GM19023 (cell line): ENCODE data around the gene SERPINB1.
A peak's percentile ranks its signal among the peaks of the same experiment; 100 is the strongest.

Experiments used
- ATAC-seq: cut with Tn5 transposase; IDR thresholded peaks from one replicate; pipeline ENCODE4 v1.9.1; 2021; ENCODE audit warnings: mild to moderate bottlenecking, moderate library complexity; ENCODE audit not compliant: unreplicated experiment

Gene SERPINB1

DNA sequence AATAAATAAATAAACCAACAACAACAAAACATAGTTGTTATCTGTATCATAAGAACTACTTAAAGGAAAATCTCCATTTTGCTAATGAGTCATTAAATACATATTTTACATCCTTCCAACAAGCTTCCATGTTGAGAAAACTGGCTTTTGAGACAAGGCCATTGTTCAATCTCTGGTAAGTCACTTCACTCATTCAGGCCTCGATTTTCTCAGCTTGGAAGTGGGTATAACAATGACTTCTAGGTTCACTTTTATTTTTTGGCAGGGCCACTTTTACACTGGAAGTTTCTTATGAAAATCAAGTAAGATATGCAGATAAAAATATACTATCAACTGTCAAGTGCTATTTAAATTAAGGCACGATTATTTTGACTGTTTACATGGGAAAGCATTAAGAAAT is 46.5 kb downstream of the SERPINB1 start:
- no peak for ATAC-seq

DNA sequence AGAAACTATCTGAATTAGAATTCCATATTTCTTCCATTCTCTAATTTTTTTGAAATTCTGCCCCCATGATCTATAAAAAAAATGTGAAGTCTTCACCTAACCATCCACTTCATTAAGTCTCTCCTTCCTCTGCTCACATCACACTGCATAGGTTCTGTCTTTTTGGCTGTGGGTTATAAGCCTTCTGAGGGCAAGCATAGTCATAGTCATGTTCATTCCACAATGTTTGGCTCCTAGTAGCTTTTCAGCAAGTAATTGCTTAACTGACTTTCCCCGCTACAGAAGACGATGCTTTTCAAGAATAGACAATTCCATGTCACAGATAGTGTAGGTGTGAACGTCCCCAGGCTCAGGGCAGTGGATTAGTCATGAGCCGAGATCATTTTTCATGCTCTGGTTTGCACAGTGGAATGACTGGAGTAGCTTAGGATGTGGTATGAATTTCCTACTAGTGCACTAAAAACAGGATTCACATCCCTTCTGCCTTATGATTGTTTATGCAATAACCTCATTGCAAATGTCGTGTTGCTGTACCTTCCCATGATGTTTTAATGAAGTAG is 47.4 kb downstream of the SERPINB1 start:
- ATAC-seq = no peak

DNA sequence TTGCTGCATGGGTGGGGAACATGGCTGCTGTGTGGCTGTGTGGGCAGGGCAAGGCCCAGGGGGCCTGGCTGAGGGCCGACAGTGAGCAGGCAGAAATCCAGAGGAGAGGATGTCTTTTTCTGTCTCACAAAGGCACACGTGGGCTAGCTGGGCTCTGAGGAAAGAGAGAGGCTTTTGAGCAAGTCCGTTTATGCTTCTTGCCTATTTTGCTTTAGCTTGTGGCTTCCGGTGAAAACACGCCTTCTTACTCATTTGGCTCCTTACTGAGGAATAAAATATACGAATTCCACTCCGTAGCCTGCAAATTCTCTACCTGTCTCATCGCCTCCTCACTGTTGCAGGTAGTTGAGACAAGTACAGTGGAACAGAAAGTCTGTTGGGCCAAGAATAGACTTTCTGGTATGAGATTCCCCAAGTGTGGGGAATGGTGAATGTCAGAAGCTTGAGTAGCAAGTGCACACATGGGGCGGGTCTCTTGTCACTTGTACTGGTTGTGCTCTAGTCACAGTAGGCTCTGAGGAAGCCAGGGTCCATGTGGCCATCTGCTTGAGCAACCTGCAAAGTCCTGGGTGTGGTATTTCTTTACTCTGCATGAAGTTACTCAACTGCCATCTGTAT is 48.0 kb downstream of the SERPINB1 start:
- ATAC-seq = no peak

DNA sequence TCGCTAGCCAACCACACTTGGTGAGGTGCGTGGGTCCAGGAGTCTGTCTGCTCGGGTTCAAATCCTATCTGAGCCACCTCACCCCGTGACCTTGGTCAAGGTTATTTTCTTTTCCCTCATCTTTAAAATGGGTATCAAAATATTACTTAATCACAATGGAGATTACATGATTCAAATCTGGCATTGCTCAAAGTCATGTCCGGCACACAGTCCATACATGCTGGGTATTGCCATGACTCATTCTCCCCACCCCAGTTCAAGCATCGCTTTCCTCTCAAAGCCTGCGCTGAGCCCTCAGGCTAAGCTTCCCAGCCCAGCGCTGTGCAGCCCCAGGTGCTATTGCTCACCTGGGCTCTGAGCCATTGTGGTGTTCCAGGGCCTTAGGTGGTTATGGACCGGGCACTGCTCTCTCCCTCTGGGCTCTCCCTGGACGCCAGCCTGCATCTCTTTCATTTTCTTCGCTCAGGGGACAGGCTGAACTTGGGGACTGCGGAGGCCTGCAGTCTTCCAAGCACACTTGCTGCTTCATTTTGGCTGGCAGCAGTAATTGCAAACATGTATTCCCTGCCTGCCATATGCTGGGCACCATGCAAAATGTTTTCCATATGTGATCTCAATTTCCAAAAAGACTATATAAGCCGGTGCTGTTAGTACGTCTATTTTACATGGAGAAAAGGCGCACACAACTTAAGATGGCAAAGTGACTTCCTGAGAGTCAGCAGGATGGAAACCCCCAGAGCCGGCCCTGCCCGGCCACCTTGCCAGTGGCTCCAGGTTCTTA is 49.1 kb downstream of the SERPINB1 start:
- no peak for ATAC-seq

DNA sequence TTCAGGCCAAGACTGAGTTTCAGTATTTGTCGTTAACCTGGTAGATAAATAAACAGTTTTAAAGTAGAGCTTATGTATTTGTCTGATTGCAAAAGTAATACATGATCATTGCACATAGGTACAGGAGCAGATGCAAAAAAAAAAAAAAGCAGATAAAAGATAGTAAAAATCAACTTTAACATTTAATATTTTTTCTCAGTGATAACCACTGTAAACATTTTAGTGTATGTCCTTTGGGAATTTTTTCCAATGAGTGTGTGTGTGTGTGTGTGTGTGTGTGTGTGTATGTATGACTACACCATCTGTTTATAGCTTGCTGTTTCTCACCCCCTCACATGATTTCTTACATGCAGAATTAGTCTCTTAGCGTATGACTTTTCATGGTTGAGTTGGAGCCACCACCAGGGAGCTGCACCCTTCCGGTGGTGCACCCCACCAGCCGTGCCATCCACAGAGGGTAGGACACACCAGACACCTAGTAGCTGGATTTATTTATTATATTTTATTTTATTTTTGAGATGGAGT is 50.2 kb downstream of the SERPINB1 start:
- no peak for ATAC-seq

DNA sequence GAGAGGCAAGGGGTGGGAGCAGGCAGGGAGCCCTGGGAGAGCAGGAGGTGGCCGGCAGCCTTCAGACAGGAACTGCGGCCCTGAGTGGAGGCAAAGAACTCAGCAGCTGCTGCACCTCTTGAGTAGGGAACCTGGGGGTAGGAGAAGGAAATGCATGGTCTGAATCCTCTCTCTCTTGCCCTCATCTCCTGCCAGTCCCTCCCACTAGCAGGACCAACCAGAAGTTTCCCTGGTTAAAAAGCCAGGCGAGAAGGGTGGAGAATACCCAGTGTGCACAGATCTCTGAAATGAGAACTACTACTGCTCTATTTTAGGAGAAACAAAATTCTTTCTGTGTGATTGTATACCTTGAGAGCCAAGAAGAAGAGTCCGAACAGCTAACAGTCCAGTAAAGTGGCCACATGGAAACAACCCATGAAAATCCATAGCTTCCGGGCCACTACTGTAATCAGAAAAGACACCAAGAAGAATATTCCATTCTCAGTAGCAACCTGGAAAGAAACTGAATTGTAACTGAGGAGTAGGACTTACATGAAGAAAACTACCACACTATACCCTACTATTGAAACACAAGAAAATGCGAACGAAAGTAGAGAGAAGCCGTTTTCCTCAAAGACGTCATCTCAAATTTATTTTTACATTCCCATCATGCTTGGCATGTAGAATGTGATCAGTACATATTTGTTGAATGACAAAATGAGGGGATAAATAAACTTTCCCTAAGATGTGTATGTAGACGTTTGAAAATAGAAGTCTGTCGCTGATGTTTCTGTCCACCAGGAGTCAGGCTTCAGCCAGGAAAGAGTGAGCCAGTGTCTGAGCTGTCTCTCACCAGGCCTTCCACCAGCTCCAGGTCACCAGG is 50.8 kb downstream of the SERPINB1 start:
- peak; percentile 62 for ATAC-seq

DNA sequence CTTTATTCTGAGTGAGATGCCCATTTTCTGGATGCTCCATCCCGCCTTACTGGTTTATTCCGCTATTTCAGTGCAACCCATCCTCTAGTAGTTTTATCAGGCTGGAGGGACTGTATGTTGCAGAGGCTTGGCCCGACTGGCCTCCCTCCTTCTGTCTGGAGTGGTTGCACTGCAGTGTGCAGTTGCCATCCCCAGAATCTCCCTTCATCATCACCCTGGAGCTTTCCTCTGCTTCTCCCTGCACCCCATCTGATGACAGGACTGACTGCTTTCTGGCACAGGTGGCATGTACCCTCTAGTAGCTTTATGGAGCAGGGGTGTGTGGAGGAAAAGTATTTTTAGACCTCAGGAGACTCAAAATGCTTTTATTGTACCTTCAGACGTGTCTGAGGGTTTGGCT is 55.4 kb downstream of the SERPINB1 start:
- no peak for ATAC-seq

DNA sequence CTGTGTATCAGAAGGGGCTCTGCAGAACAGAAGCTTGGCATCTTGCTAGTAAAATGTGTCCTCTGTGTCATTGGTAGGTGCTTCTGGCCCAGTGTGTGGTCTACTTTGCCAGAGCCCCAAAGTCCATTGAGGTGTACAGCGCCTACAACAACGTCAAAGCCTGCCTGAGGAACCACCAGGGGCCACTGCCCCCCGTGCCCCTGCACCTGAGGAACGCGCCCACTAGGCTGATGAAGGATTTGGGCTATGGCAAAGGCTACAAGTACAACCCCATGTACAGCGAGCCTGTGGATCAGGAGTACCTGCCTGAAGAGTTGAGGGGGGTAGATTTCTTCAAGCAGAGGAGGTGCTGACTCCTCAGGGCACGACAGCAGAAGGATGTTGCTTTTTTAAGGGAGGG is 56.7 kb downstream of the SERPINB1 start:
- ATAC-seq = no peak

DNA sequence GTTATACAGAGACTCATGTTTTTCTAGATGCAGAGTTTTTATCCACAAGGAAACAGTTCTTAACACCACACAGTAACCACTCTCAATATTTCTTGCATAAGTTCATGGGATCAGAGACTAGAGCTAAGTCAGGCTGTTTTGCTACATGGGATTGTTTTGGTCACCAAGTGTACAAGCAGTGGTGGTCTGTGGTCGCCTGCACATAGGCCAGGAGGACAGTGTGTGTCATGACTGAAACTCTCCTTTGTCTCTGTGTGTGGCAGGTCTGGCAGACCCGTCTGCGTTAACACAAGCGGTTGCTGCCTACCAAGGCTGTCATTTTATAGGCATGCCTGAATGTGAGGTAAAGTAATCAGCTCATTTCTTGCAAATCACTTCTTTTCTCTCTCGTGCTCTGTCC is 57.6 kb downstream of the SERPINB1 start:
- ATAC-seq = no peak

DNA sequence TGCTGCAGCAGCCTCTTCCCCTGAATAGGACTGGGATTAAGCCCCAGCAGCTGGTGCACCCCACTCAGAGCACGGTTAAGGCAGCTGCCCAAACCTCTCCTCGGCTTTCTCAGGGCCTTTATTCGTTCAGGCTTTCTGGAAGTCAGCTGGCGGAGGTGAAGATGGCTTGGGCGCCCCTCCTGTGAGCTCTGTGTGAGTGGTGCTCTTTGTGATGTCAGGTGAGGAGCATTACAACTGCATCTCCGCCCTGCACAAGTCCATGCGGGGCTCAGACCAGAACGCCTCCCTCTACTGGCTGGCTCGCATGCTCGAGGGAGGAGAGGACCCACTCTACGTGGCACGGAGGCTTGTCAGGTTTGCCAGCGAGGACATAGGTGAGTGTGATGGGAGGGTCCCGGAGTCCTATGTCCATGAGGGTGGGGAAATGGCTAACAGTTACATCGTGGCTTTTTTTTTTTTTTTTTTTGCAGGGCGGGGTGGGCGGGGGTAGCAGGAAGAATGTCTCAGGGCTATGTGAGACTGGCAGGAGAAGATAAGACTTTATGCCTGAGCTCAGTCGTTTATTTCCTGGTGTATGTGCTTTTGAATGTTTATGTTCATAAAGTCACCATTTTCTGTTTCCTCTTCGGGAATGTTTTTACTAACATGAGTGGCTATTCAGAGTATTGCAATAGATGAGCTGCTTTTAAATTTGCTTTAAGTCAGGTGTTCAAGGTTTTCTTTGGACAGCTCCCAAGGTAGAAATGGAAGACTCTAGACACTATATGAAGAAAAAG is 58.3 kb downstream of the SERPINB1 start:
- ATAC-seq = no peak

DNA sequence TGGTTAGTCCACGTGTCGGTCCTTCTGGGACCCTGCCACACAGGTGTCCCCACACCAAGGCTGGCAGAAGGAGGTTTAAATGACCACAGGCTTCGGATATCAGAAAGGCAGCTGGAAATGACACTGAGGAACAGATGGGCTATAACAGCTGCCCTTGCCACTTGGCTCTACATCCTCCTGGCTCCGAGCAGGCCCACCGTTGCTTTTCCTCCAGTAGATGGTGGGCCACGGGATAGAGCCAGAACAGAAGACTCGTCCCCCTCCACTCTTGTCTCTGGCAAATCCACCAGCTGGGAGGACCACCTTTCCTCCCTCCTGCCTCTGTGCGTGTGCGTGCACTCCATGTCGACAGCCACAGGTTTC is 58.9 kb downstream of the SERPINB1 start:
- no peak for ATAC-seq

DNA sequence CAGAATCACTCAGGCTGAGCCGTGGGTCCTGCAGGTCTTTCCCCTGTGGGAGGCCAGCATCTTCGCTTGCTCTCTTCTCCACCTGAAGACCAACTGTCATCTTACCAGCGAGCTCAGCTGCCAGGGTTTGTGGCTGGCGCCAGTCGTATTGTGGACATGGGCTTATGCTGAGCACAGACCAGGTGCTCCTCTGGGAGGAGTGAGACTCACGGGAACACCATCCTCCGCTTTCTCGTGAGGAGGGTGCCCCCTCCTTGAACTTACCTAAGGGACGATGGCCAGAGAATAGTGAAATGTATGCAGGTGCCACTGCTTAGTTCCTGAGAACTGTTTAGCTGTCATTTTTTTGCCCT is 59.3 kb downstream of the SERPINB1 start:
- no peak for ATAC-seq
